GM19328 (cell line): Measurements from ENCODE around the gene S100A9.
"Not testable (repeated sequence)": the region's sequence is repeated elsewhere in the genome, so short reads cannot be mapped to it uniquely, and the experiment has no call there.

ENCODE experiments used
- ATAC-seq: cut with Tn5 transposase; IDR thresholded peaks from one replicate; pipeline ENCODE4 v1.9.1; 2021; ENCODE audit warnings: mild to moderate bottlenecking, moderate library complexity; ENCODE audit not compliant: unreplicated experiment

Gene S100A9

GRCh38 chr1:153357853-153358690 is at the start of gene S100A9:
TSS of gene S100A9 (plus strand) at chr1:153357854. CDS start at chr1:153358284, 430 bp downstream.
- no peak for ATAC-seq

DNA sequence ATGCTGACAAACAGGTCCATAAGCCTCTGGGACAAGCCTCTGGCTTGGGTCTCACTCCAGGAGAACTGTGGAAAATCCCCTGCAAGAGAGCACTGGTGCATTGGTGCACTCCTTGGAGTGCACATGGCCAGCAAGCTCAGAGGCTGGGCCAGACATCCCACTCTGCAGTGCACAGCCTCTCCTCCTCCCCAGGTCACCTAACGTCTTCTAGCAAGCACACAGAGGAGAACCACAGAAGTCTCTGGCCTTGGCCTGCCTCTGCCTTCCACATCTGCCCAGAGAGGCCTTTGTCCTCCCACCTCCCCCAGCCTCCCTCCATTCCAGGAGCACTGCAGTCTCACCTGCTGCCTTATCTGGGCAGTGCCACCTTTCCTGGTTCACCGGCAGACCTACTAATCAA is 49.1 kb upstream of the S100A9 start:
- no peak for ATAC-seq

- ATAC-seq = no peak
Measured at GRCh38 chr1:153309441-153309840, 48.2 kb upstream of the S100A9 start.

DNA sequence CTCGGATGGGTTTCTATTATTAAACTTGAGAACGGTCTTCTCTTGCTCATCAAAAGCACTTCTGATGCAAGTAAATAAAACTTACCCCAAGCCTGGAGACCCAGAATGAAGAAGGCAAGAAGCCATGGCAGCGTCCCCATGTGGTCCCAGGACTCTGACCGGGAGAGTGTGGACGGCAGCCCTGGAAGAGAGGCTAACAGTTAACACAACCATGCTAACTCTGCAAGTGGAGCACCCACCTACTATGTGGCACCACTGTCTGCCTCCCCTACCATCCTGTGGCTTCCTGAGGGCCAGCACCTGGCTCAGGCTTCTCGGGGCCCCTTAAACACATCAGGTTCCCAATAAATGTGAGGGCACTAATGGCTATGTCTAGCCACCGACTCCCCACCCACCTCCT is 47.1 kb upstream of the S100A9 start:
- no peak for ATAC-seq

GRCh38 chr1:153312570-153313186 is 45.0 kb upstream of the S100A9 start, which contains the start of gene PGLYRP3:
TSS of gene PGLYRP3 (minus strand) at chr1:153312952. CDS start at chr1:153310665, 2,287 bp downstream.
- no peak for ATAC-seq

GRCh38 chr1:153313288-153313687 is 44.4 kb upstream of the S100A9 start:
- ATAC-seq = no peak

DNA sequence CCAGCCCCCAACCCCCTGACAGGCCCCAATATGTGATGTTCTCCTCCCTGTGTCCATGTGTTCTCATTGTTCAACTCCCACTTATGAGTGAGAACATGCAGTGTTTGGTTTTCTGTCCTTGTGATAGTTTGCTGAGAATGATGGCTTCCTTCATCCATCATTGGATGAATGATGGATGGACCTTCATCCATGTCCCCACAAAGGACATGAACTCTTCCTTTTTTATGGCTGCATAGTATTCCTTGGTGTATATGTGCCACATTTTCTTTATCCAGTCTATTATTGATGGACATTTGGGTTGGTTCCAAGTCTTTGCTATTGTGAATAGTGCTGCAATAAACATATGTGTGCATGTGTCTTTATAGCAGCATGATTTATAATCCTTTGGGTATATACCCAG is 43.3 kb upstream of the S100A9 start:
- not testable (repeated sequence) for ATAC-seq

DNA sequence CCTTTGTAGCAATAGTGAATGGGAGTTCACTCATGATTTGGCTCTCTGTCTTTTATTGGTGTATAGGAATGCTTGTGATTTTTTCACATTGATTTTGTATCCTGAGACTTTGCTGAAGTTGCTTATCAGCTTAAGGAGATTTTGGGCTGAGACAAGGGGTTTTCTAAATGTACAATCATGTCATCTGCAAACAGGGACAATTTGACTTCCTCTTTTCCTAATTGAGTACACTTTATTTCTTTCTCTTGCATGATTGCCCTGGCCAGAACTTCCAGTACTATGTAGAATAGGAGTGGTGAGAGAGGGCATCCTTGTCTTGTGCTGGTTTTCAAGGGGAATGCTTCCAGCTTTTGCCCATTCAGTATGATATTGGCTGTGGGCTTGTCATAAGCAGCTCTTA is 41.6 kb upstream of the S100A9 start:
- ATAC-seq = not testable (repeated sequence)

DNA sequence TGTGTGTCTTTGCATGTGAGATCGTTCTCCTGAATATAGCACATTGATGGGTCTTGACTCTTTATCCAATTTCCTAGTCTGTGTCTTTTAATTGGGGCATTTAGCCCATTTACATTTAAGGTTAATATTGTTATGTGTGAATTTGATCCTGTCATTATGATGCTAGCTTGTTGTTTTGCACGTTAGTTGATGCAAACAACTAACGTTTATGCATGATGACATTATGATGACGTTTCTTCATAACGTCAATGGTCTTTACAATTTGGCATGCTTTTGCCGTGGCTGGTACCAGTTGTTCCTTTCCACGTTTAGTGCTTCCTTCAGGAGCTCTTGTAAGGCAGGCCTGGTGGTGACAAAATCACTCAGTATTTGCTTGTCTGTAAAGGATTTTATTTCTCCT is 39.5 kb upstream of the S100A9 start:
- not testable (repeated sequence) for ATAC-seq

- no peak for ATAC-seq
Measured at GRCh38 chr1:153322568-153322967, 35.1 kb upstream of the S100A9 start.

DNA sequence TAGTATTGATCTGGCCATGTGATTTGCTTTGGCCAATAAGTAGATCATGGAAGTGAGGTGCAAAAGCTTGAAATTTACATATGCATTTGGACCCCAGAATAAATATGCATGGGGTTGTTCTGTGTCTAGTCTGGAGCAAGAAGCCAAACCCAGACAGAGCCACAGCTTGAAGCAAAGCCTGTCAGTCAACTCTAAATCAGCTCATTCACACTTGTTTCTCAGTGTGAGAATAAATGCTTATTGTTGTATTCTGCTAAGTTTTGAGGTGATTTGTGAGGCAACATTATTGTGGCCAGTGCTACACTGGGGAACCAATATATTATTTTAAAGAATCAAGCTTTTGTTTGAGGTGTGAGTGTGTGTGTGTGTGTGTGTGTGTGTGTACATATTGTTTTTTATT is 32.7 kb upstream of the S100A9 start:
- no peak for ATAC-seq

GRCh38 chr1:153333902-153334301 is 23.8 kb upstream of the S100A9 start:
- no peak for ATAC-seq

DNA sequence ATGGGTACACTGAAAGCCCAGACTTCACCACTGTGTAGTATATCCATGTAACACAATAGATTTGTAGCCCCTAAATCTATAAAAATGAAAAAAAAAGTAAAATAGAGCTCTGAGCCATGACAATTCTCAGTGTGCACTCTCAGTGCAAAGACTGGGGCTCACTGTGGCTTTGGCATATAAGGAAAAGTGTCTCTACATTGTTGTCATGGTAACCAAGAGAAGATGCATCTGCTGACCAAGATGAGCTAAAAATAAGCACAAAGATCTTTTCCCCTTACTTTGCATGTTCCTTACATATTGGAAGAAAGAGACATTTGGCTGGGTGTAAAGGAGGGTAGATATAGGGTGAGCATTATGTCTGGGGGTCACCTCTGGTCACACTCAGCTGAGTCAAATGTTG is 21.0 kb upstream of the S100A9 start:
- no peak for ATAC-seq

DNA sequence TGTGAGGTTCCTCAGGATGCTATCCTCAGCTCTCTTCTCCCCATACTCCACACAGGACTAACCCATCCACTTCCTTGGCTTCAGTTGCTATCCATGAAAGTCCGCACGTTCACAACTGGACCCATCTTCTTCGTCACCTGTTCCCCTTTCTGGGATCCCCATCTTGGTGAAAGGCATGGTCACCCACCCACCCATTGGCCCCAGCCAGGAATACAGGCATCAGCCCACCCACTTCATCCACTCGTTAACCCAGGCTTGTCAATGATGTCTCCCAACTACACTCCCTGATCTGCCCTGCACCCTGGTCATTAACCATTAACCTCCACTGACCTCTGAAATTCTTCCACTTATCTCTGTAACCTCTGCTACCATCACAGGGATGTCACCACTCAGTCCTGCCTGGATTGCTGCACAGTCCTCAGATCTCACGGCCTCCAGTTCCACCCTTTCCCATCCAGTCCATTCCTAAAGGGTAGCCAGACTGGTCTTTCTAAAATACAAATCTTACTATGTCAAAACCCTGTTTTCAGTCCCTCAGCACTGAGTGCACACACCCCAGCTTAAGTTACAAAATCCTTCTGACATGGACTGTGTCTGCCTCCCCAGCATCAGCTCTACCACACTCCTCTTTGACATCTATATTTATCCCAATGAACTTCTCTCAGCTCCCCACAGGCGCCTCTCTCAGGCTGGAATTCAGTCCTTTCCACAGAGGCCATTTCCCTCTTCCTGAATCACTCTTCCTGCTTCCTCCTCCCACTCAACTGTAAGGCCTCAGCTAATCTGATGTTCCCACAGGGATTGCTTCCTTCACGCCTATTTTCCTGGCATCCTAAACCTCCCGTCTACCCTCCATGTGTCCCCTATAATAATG is 19.4 kb upstream of the S100A9 start:
- no peak for ATAC-seq

- no peak for ATAC-seq
Measured at GRCh38 chr1:153339802-153340201, 17.9 kb upstream of the S100A9 start.

DNA sequence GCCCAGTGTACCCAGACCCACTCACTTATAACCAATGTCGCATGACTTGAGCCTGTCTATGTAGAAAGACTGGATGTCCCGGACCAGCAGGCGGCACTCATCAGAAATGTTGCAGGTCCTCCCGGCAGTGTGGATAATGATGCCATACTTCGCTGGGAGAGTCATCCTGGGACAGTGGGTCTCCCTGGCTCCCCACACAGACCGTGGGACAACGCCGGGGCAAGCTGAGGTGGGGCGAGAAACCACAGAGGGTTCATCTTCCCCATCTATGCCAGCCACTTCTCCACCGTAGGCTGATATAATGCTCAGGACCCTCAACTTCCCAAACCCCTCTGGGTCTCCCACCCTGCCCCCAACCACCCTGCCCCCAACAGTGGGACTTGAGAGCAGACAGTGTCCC is 17.3 kb upstream of the S100A9 start:
- ATAC-seq = no peak

DNA sequence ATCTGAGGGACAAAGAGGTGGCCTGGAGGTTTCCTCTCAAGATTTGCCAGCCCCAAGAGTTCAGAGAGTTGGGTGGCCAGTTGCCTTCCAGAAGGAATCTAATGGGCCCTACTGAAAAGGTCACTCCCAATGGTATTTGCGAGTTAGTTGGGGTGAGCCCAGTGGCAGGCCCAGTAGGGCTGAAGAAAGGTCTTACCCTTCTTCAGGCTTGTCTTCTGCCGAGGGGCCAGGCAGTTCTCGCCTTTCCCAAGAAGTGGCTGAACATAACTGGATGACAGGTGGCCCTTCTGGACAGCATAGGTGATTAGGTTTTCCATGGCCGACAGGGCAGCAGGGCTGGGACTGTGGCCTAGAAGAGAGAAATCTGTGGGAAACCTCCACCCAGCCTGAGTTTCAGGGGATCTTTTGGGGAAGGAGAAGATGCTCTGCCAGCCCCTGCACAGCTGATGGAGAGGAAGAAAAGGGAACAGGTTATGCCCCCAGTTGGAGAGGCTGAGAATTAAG is 16.2 kb upstream of the S100A9 start:
- no peak for ATAC-seq

DNA sequence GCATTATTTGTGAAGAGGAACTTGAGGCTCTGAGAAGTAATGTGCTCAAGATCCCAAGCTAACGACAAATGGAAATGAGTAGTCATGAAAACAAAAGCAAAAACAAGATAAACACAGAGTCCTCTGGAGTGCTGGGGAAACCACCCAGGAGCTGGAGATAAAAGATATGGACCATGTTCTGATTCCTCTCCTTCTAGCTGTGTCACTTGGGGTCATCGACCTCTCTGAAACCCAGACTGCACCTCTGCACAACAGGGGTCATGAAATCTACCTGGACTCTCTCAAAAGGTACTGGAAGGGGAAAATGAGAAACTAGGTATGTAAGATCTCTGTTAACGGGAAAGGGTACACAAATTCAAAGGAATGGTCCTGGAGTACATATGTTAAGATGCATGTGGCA is 15.5 kb upstream of the S100A9 start:
- ATAC-seq = no peak

DNA sequence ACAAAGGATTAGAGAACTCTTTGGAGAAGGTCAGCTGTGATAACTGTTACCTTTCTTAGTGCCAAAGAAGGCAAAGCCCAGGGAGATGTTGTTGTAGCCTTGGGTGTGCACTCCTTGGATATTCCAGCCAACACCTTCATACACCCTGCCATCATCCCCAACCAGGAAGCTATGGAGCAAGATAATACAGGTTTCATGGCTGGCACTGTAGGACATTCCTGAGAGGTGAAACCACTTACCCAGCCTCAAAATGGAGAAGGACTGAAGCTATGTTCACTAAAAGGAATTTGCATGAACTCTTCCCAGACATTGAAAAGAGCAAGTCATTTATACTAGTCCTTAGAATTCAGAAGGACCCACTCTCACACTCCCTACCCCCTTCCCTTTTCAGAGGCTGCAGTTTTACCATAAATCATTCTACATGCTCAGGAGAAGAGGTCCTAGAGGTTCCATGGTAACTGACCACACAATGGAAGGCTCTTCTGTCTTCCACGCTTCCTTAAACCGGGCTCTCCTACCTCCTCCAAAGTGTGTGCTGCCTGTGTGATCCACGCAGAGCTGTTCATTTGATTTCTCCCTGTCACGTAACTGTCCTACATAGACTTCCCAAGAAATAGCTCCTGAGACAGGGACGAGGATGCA is 14.5 kb upstream of the S100A9 start:
- no peak for ATAC-seq

DNA sequence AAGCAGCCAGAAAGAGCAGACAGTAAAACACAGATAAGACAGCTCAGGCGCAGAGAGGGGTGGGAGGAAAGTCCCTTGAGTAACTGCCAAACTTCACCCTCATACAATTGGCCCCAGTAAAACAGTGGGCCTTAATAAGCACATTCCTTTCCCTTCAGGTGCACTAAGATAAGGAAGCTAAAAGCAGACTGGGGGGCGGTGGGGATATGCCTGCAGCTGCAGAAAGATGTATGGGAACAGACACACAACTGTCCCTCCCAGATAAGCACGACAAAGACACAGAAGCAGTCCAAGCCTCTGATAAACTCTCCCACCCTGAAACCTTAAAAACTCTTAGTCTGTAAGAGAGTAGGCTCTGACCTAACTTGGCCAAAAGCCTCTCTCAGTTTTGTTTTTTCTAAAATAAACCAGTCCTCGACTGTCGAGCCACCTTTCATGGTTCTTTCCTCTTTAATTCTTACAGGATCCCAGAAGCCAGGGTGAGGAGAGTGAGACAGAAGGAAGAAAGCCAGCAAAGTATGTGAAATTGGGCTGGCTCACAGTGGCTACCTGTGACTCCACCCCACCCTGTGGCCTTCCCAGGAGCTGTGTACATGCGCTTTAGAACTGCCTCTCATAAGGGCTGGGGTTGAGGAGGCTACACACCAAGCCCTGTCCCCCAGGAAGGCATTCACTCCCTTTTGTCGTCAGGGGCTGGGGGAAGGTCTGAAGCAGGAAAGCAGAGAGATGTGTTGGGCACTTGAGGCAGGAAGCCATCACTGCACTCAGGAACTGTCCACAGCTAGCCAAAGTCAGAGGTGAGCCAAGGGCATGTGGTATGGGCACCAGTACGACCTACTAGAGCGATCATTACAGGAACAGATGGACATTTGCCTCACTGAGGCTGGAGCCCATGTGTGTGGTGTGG is 13.6 kb upstream of the S100A9 start:
- no peak for ATAC-seq
